ENCODE measurements around the gene CACNA2D4.
A peak's percentile ranks its signal among the peaks of the same experiment; 100 is the strongest.

The CACNA2D4 gene

GRCh38 chr12:1915082-1915968, 3.1 kb downstream of the CACNA2D4 start:
- H3K27me3 Mint-ChIP-seq = peaks cover 9% of the 10 kb centered on the region
- H3K4me1 Mint-ChIP-seq = peaks cover 24% of the 10 kb centered on the region
- peak; percentile 38 to 44 for DNase-seq
- peak; percentile 89 for ATAC-seq
- H3K9me3 Mint-ChIP-seq = no peaks in the 10 kb centered on the region
- H3K27ac Mint-ChIP-seq = peak overlapping the region in 1 of 2 donors; percentile 90
- H3K4me3 Mint-ChIP-seq = peak overlapping the region; percentile 53 to 67

- Mint-ChIP-seq H3K27ac (no peak overlapping the region), H3K4me1 (peaks cover 24% of the 10 kb centered on the region), H3K4me3 (no peak overlapping the region), H3K9me3 (no peaks in the 10 kb centered on the region), H3K27me3 (peaks cover 11% of the 10 kb centered on the region)
- ATAC-seq (no peak), DNase-seq (no peak)
Observed at GRCh38 chr12:1914114-1914911, 4.1 kb downstream of the CACNA2D4 start.

- Mint-ChIP-seq H3K4me3 (no peak overlapping the region), H3K9me3 (peaks cover 0 to 6% of the 10 kb centered on the region in 2 donors), H3K4me1 (peaks cover 24% of the 10 kb centered on the region), H3K27ac (no peak overlapping the region), H3K27me3 (peaks cover 18% of the 10 kb centered on the region)
- no peak for ATAC-seq
- DNase-seq = no peak
Observed at GRCh38 chr12:1913377-1914113, 4.9 kb downstream of the CACNA2D4 start.

DNA sequence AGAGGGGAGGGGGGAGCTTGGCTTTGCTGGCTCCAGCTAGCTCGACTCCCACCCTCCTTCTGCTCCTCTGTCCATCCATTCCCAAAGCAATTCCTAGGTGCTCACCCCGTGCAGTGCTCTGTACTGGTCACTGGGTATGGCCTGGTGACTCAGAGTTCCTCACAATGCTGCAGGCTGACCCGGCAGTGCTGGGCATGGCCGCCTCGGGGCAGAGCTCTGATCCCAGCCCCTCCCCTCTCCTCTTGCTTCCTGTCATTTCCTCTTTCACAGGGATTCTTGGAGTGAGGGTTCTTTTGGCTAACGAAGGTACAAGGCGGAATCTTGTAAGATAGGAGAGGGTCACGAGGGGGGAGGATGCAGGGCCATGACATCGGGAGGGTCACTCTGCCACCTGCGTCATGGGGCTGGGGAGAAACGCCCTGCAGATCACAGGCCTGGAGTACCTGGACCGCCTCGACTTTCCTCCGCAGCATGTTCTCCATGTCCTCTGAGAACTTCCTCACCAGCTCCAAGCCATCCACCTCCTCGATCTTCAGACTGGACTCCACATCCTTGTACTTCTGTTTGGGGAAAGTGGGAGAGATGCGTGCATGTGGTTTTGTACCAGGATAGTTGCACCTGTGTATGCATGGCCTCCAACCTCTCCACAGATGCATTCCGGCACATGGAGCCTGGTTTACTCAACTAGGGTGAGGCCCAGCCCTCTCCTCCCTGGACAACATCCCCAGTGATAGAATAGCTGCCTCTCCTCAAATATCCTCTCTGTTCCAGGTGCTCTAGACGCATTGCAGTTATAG, 5.7 kb downstream of the CACNA2D4 start:
- H3K27me3 Mint-ChIP-seq = peaks cover 23% of the 10 kb centered on the region
- no peak for DNase-seq
- peaks cover 0 to 9% of the 10 kb centered on the region in 2 donors for H3K9me3 Mint-ChIP-seq
- H3K27ac Mint-ChIP-seq = no peak overlapping the region
- ATAC-seq = no peak
- H3K4me1 Mint-ChIP-seq = peaks cover 28% of the 10 kb centered on the region
- H3K4me3 Mint-ChIP-seq = no peak overlapping the region

DNA sequence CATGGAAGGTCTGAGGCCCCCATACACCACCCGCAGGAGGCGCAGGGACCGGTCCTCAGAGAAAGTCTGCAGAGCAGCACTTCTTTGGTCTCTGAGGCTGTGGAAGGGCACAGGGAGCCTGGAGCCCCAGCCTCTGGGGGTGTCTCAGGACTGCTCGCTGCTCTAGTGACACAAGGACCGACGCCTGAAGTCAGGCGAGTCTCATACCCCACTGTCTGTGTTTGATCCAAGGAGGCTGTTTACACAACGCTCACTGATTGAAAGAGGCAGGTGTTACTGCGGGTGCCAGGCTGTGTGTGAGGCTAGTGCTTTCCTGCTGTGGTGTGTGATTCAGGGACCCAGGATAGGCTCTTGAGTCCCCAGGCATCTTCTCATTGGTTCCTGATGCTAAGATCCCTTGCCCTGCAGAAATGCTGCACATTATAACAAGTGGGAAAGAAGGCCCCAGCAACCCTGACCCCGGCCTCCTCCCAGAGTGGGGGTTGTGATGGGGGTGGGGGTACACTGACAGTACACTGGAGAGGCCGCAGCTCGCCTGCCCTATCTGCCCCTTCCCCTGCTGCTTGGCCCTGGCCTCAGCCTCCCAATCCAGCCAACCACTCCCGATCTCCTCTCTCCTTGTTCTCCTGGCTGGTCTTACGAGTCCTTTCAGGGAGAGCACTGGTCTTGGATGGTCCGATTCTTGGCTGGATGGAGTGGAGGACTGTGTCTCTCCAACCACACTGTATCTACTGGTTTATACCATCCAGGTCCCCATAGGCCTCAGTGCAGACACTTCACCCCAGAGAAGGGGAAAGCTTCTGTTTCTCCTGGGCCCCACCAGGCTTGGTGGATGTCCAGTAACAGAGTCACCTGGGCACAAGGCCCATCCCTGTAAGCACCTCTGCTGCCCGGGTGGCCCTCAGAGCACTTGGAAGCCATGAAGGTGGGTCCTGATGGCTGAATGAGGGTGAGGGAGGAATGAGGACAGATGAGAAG, 6.6 kb downstream of the CACNA2D4 start:
- no peak for DNase-seq
- Mint-ChIP-seq H3K9me3 (peaks cover 4 to 18% of the 10 kb centered on the region in 2 donors), H3K27me3 (peaks cover 32% of the 10 kb centered on the region), H3K4me3 (no peak overlapping the region), H3K27ac (peak overlapping the region in 1 of 2 donors; percentile 27), H3K4me1 (peaks cover 30% of the 10 kb centered on the region)
- no peak for ATAC-seq

DNA sequence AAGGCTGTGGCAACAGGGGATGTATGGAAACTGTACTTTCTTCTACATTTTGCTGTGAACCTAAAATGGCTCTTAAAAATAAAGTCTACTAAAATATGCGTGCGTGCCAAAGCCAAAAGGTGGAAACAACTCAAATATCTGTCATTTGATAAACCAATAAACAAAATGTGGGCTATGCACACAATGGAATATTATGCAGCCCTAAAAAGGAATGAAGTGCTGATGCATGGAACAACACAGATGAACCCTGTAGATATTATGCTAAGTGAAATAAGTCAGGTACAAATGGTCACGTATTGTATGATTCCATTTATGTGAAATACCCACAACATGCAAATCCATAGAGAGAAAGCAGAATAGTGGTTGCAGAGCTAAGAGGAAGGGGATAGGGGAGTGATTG, 8.0 kb downstream of the CACNA2D4 start:
- Mint-ChIP-seq H3K27me3 (peaks cover 32% of the 10 kb centered on the region), H3K27ac (no peak overlapping the region), H3K4me1 (peaks cover 16% of the 10 kb centered on the region), H3K9me3 (peaks cover 16 to 27% of the 10 kb centered on the region in 2 donors), H3K4me3 (no peak overlapping the region)
- DNase-seq (no peak), ATAC-seq (no peak)

DNA sequence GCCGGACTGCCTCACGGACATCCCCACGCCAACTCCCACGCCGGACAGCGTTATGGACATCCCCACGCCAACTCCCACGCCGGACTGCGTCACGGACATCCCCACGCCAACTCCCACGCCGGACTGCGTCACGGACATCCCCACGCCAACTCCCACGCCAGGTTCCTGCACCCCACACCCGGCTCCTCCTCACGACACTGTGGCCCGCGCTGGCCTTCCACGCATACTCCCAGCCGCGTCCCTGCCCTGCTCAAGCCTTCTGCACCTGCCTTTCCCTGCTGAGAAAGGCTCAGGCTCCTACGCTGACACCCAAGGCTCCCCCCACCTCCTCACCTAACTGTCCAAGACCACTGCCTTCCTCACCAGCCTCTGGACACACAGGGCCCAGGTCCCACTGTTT, 9.7 kb downstream of the CACNA2D4 start:
- no peak for ATAC-seq
- H3K4me3 Mint-ChIP-seq = peak overlapping the region in 1 of 2 donors; percentile 49
- H3K27ac Mint-ChIP-seq = no peak overlapping the region
- peaks cover 32% of the 10 kb centered on the region for H3K27me3 Mint-ChIP-seq
- DNase-seq = no peak
- H3K4me1 Mint-ChIP-seq = peaks cover 7% of the 10 kb centered on the region
- H3K9me3 Mint-ChIP-seq = peaks cover 20 to 31% of the 10 kb centered on the region in 2 donors

DNA sequence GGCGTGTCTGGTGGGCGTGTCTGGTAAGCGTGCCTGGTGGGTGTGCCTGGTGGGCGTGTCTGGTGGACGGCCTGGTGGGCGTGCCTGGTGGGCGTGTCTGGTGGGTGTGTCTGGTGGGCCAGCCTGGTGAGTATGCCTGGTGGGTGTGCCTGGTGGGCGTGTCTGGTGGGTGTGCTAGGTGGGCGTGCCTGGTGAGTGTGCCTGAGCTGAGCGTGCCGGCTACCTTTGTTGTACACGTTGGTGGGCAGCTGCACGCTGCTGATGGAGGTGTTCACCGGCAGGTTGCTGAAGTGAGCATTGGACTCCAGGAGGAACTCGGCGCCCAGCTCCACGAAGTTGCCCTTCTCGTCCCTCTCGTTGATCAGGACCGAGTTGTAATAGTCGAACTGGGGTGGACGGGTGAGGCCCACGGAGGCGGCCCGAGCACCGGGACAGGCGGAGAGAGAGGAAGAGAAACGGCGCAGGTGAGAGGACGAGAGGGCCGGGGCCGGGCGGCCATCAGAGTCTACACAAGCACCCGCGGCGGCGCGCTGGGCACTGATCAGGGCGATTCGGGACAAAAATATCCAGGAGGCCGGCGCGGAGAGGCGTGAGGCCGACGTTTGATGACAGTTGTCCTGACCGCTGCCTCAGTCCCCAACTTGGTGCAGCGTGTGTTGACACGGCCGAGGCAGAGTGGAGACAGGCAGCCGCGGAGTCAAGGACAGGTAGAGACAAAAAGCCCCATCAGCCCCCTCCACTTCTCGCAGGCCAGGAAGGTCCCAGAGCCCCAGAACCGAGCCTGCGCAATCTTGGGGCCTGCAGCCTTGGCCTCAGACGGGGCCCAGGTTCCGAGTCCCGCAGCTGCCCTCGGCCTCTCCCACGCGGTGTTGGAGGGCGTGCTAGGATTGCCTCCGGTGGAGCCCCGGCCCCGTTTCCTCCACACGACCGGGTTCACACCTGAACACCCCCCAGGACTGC, 10.5 kb downstream of the CACNA2D4 start:
- H3K4me3 Mint-ChIP-seq = peak overlapping the region; percentile 71 to 74
- peak in 1 of 2 donors; percentile 14 for DNase-seq
- peaks cover 32% of the 10 kb centered on the region for H3K27me3 Mint-ChIP-seq

GRCh38 chr12:1906579-1906978, 11.9 kb downstream of the CACNA2D4 start:
- Mint-ChIP-seq H3K4me3 (no peak overlapping the region), H3K4me1 (peaks cover 7% of the 10 kb centered on the region), H3K9me3 (peaks cover 30 to 53% of the 10 kb centered on the region in 2 donors), H3K27ac (no peak overlapping the region), H3K27me3 (peaks cover 42% of the 10 kb centered on the region)
- no peak for DNase-seq
- no peak for ATAC-seq

More for the DNA sequence above, 10.5 kb downstream of the CACNA2D4 start:
- Mint-ChIP-seq H3K4me1 (peaks cover 7% of the 10 kb centered on the region), H3K27ac (no peak overlapping the region), H3K9me3 (peaks cover 26 to 39% of the 10 kb centered on the region in 2 donors)
- ATAC-seq = no peak

GRCh38 chr12:1904875-1905274, 13.6 kb downstream of the CACNA2D4 start:
- no peak overlapping the region for H3K27ac Mint-ChIP-seq
- peaks cover 35 to 55% of the 10 kb centered on the region in 2 donors for H3K9me3 Mint-ChIP-seq
- peaks cover 45% of the 10 kb centered on the region for H3K27me3 Mint-ChIP-seq
- DNase-seq = no peak
- no peak overlapping the region for H3K4me3 Mint-ChIP-seq
- ATAC-seq = no peak
- peaks cover 7% of the 10 kb centered on the region for H3K4me1 Mint-ChIP-seq

DNA sequence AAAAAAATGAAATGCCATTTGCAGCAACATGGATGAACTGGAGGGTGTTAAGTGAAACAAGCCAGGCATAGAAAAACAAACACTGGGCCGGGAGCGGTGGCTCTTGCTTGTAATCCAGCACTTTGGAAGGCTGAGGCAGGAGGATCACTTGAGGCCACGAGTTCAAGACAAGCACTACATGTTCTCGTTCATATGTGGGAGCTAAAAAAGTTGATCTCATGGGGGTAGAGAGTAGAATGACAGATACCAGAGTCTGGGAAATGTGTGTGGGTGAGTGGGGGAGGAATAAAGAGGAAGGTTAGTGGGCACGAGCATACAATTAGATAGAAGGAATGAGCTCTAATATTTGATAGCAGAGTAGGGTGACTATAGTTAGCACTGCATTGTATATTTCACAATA, 21.5 kb downstream of the CACNA2D4 start:
- DNase-seq (no peak), ATAC-seq (no peak)
- H3K4me1 Mint-ChIP-seq = no peaks in the 10 kb centered on the region
- peaks cover 13 to 16% of the 10 kb centered on the region in 2 donors for H3K9me3 Mint-ChIP-seq
- peaks cover 7% of the 10 kb centered on the region for H3K27me3 Mint-ChIP-seq
- H3K27ac Mint-ChIP-seq = no peak overlapping the region
- no peak overlapping the region for H3K4me3 Mint-ChIP-seq

- ATAC-seq (no peak), DNase-seq (no peak)
- H3K27me3 Mint-ChIP-seq = peaks cover 25% of the 10 kb centered on the region
- H3K4me3 Mint-ChIP-seq = no peak overlapping the region
- H3K4me1 Mint-ChIP-seq = no peaks in the 10 kb centered on the region
- H3K9me3 Mint-ChIP-seq = peaks cover 14 to 21% of the 10 kb centered on the region in 2 donors
- no peak overlapping the region for H3K27ac Mint-ChIP-seq
Observed at GRCh38 chr12:1890810-1891209, 27.6 kb downstream of the CACNA2D4 start.

All from stimulated activated naive CD8-positive, alpha-beta T cell treated with anti-CD3 and anti-CD28 coated beads, Interleukin-15, amount 100 ng/mL, for 72 hours (primary cell).